Measurements from ENCODE around the gene USP13.

The USP13 gene

GRCh38 chr3:179702271-179702947 lies 49.6 kb downstream of the USP13 start:
- TF ChIP-seq CTCF (IDR thresholded peaks at IDR 0.05; ENCODE audit: borderline replicate concordance, control extremely low read depth, extremely low read depth, insufficient read depth, missing control alignments): no peak
- DNase-seq (ENCODE audit: low spot score): no peak
- in situ Hi-C loops (cut with MboI; ENCODE audit: low sequenced_read_pairs, unreplicated experiment): no loop called here

GRCh38 chr3:179703816-179704215 lies 51.0 kb downstream of the USP13 start:
- no peak for DNase-seq (ENCODE audit: low spot score)
- TF ChIP-seq CTCF (IDR thresholded peaks at IDR 0.05; ENCODE audit: borderline replicate concordance, control extremely low read depth, extremely low read depth, insufficient read depth, missing control alignments): no peak
- in situ Hi-C loops (cut with MboI; ENCODE audit: low sequenced_read_pairs, unreplicated experiment): no loop called here

GRCh38 chr3:179706233-179706632 lies 53.4 kb downstream of the USP13 start:
- in situ Hi-C loops (cut with MboI; ENCODE audit: low sequenced_read_pairs, unreplicated experiment): no loop called here
- DNase-seq (ENCODE audit: low spot score): no peak
- TF ChIP-seq CTCF (IDR thresholded peaks at IDR 0.05; ENCODE audit: borderline replicate concordance, control extremely low read depth, extremely low read depth, insufficient read depth, missing control alignments): no peak

GRCh38 chr3:179710079-179710478 lies 57.2 kb downstream of the USP13 start:
- no peak for DNase-seq (ENCODE audit: low spot score)
- TF ChIP-seq CTCF (IDR thresholded peaks at IDR 0.05; ENCODE audit: borderline replicate concordance, control extremely low read depth, extremely low read depth, insufficient read depth, missing control alignments): no peak
- in situ Hi-C loops (cut with MboI; ENCODE audit: low sequenced_read_pairs, unreplicated experiment): no loop called here

- TF ChIP-seq CTCF (IDR thresholded peaks at IDR 0.05; ENCODE audit: borderline replicate concordance, control extremely low read depth, extremely low read depth, insufficient read depth, missing control alignments): no peak
- in situ Hi-C loops (cut with MboI; ENCODE audit: low sequenced_read_pairs, unreplicated experiment): no loop called here
- no peak for DNase-seq (ENCODE audit: low spot score)
Measured at GRCh38 chr3:179713643-179714090, 60.8 kb downstream of the USP13 start.

GRCh38 chr3:179715582-179715981 lies 62.7 kb downstream of the USP13 start:
- in situ Hi-C loops (cut with MboI; ENCODE audit: low sequenced_read_pairs, unreplicated experiment): no loop called here
- no peak for DNase-seq (ENCODE audit: low spot score)
- no peak for TF ChIP-seq CTCF (IDR thresholded peaks at IDR 0.05; ENCODE audit: borderline replicate concordance, control extremely low read depth, extremely low read depth, insufficient read depth, missing control alignments)
